ENCODE measurements around the gene ME1. TPM values are rescaled to one million over a fixed set of nuclear protein-coding genes. Genes with fewer than 3 reads are reported as not detected.
"Not testable (repeated sequence)": the region's sequence is repeated elsewhere in the genome, so short reads cannot be mapped to it uniquely, and the experiment has no call there.

The ME1 gene
- total and polyA plus RNA-seq, 9 donors, result 1.4 to 2.5 (median 1.9) TPM

- no peak overlapping the region for H3K4me3 ChIP-seq (ENCODE audit: low read length)
- no peak for DNase-seq
- H3K27ac ChIP-seq (ENCODE audit: low read length), result peak overlapping the region; percentile 33
Observed at GRCh38 chr6:83464381-83465140, 33.7 kb upstream of the ME1 start.

GRCh38 chr6:83463886-83464285 lies 33.0 kb upstream of the ME1 start:
- no peaks in the 10 kb centered on the region for H3K36me3 ChIP-seq (ENCODE audit: control insufficient read depth, insufficient read depth, low read length)
- no peak overlapping the region for H3K4me3 ChIP-seq (ENCODE audit: low read length)
- whole genome bisulfite sequencing (ENCODE audit: insufficient coverage), result 22% methylated on average over 1 of the region's 2 CpGs
- peaks cover 3% of the 10 kb centered on the region for H3K4me1 ChIP-seq (ENCODE audit: control insufficient read depth, insufficient read depth, low read length)
- no peaks in the 10 kb centered on the region for H3K27me3 ChIP-seq (ENCODE audit: control insufficient read depth, insufficient read depth, low read length)
- DNase-seq, result peak; percentile 66
- peak overlapping the region; percentile 33 for H3K27ac ChIP-seq (ENCODE audit: low read length)
- H3K9me3 ChIP-seq (replicated peaks; ENCODE audit: control insufficient read depth, low read depth, low read length), result no peaks in the 10 kb centered on the region

More at GRCh38 chr6:83464381-83465140, 33.7 kb upstream of the ME1 start:
- H3K36me3 ChIP-seq (ENCODE audit: control insufficient read depth, insufficient read depth, low read length), result no peaks in the 10 kb centered on the region
- WGBS (ENCODE audit: insufficient coverage), result 93% methylated on average over 2 of the region's 5 CpGs
- no peaks in the 10 kb centered on the region for H3K27me3 ChIP-seq (ENCODE audit: control insufficient read depth, insufficient read depth, low read length)
- peaks cover 3% of the 10 kb centered on the region for H3K4me1 ChIP-seq (ENCODE audit: control insufficient read depth, insufficient read depth, low read length)
- H3K9me3 ChIP-seq (replicated peaks; ENCODE audit: control insufficient read depth, low read depth, low read length), result no peaks in the 10 kb centered on the region

- WGBS (ENCODE audit: insufficient coverage), result no CpG with 5 or more reads among the region's 1 CpG
Observed at GRCh38 chr6:83462524-83462923, 31.7 kb upstream of the ME1 start.

GRCh38 chr6:83461438-83461837 lies 30.6 kb upstream of the ME1 start:
- Histone ChIP-seq H3K27ac (ENCODE audit: low read length) (no peak overlapping the region), H3K4me3 (ENCODE audit: low read length) (no peak overlapping the region), H3K36me3 (ENCODE audit: control insufficient read depth, insufficient read depth, low read length) (no peaks in the 10 kb centered on the region), H3K27me3 (ENCODE audit: control insufficient read depth, insufficient read depth, low read length) (no peaks in the 10 kb centered on the region), H3K4me1 (ENCODE audit: control insufficient read depth, insufficient read depth, low read length) (peaks cover 3% of the 10 kb centered on the region), H3K9me3 (replicated peaks; ENCODE audit: control insufficient read depth, low read depth, low read length) (no peaks in the 10 kb centered on the region)
- no peak for DNase-seq
- 71% methylated on average over 1 of the region's 1 CpG for WGBS (ENCODE audit: insufficient coverage)

More at GRCh38 chr6:83462524-83462923, 31.7 kb upstream of the ME1 start:
- no peaks in the 10 kb centered on the region for H3K27me3 ChIP-seq (ENCODE audit: control insufficient read depth, insufficient read depth, low read length)
- no peak for DNase-seq
- H3K27ac ChIP-seq (ENCODE audit: low read length), result no peak overlapping the region
- H3K9me3 ChIP-seq (replicated peaks; ENCODE audit: control insufficient read depth, low read depth, low read length), result no peaks in the 10 kb centered on the region
- no peak overlapping the region for H3K4me3 ChIP-seq (ENCODE audit: low read length)
- H3K4me1 ChIP-seq (ENCODE audit: control insufficient read depth, insufficient read depth, low read length), result peaks cover 3% of the 10 kb centered on the region
- H3K36me3 ChIP-seq (ENCODE audit: control insufficient read depth, insufficient read depth, low read length), result no peaks in the 10 kb centered on the region

- Histone ChIP-seq H3K9me3 (replicated peaks; ENCODE audit: control insufficient read depth, low read depth, low read length) (no peaks in the 10 kb centered on the region), H3K4me1 (ENCODE audit: control insufficient read depth, insufficient read depth, low read length) (peaks cover 3% of the 10 kb centered on the region), H3K36me3 (ENCODE audit: control insufficient read depth, insufficient read depth, low read length) (no peaks in the 10 kb centered on the region), H3K4me3 (ENCODE audit: low read length) (no peak overlapping the region), H3K27ac (ENCODE audit: low read length) (no peak overlapping the region), H3K27me3 (ENCODE audit: control insufficient read depth, insufficient read depth, low read length) (no peaks in the 10 kb centered on the region)
- DNase-seq, result no peak
Observed at GRCh38 chr6:83459663-83460062, 28.8 kb upstream of the ME1 start.

- WGBS (ENCODE audit: insufficient coverage), result no CpG with 5 or more reads among the region's 6 CpGs
- DNase-seq; H3K27ac ChIP-seq (ENCODE audit: low read length); H3K9me3 ChIP-seq (replicated peaks; ENCODE audit: control insufficient read depth, low read depth, low read length); H3K36me3 ChIP-seq (ENCODE audit: control insufficient read depth, insufficient read depth, low read length); H3K27me3 ChIP-seq (ENCODE audit: control insufficient read depth, insufficient read depth, low read length); H3K4me3 ChIP-seq (ENCODE audit: low read length); H3K4me1 ChIP-seq (ENCODE audit: control insufficient read depth, insufficient read depth, low read length): not testable (repeated sequence)
Observed at GRCh38 chr6:83450015-83450414, 19.2 kb upstream of the ME1 start.

- WGBS (ENCODE audit: insufficient coverage), result 89% methylated on average over 7 of the region's 9 CpGs
- not testable (repeated sequence) for DNase-seq; H3K36me3 ChIP-seq (ENCODE audit: control insufficient read depth, insufficient read depth, low read length); H3K4me1 ChIP-seq (ENCODE audit: control insufficient read depth, insufficient read depth, low read length); H3K27me3 ChIP-seq (ENCODE audit: control insufficient read depth, insufficient read depth, low read length); H3K9me3 ChIP-seq (replicated peaks; ENCODE audit: control insufficient read depth, low read depth, low read length); H3K27ac ChIP-seq (ENCODE audit: low read length); H3K4me3 ChIP-seq (ENCODE audit: low read length)
Observed at GRCh38 chr6:83444086-83444699, 13.3 kb upstream of the ME1 start.

- WGBS (ENCODE audit: insufficient coverage), result 92% methylated on average over 3 of the region's 4 CpGs
- H3K27ac ChIP-seq (ENCODE audit: low read length), result no peak overlapping the region
Observed at GRCh38 chr6:83443516-83443915, 12.7 kb upstream of the ME1 start.

GRCh38 chr6:83442752-83443151 lies 11.9 kb upstream of the ME1 start:
- Histone ChIP-seq H3K36me3 (ENCODE audit: control insufficient read depth, insufficient read depth, low read length) (no peaks in the 10 kb centered on the region), H3K27ac (ENCODE audit: low read length) (no peak overlapping the region), H3K4me1 (ENCODE audit: control insufficient read depth, insufficient read depth, low read length) (no peaks in the 10 kb centered on the region), H3K4me3 (ENCODE audit: low read length) (no peak overlapping the region), H3K27me3 (ENCODE audit: control insufficient read depth, insufficient read depth, low read length) (no peaks in the 10 kb centered on the region), H3K9me3 (replicated peaks; ENCODE audit: control insufficient read depth, low read depth, low read length) (no peaks in the 10 kb centered on the region)
- WGBS (ENCODE audit: insufficient coverage), result 80% methylated on average over 1 of the region's 2 CpGs
- DNase-seq, result no peak

More at GRCh38 chr6:83443516-83443915, 12.7 kb upstream of the ME1 start:
- H3K4me3 ChIP-seq (ENCODE audit: low read length), result no peak overlapping the region
- H3K4me1 ChIP-seq (ENCODE audit: control insufficient read depth, insufficient read depth, low read length), result no peaks in the 10 kb centered on the region
- no peaks in the 10 kb centered on the region for H3K36me3 ChIP-seq (ENCODE audit: control insufficient read depth, insufficient read depth, low read length)
- DNase-seq, result no peak
- no peaks in the 10 kb centered on the region for H3K9me3 ChIP-seq (replicated peaks; ENCODE audit: control insufficient read depth, low read depth, low read length)
- H3K27me3 ChIP-seq (ENCODE audit: control insufficient read depth, insufficient read depth, low read length), result no peaks in the 10 kb centered on the region

GRCh38 chr6:83439201-83439600 lies 8.3 kb upstream of the ME1 start:
- H3K27me3 ChIP-seq (ENCODE audit: control insufficient read depth, insufficient read depth, low read length), result no peaks in the 10 kb centered on the region
- no peak for DNase-seq
- no peak overlapping the region for H3K27ac ChIP-seq (ENCODE audit: low read length)
- no peaks in the 10 kb centered on the region for H3K4me1 ChIP-seq (ENCODE audit: control insufficient read depth, insufficient read depth, low read length)
- 56% methylated on average over 1 of the region's 2 CpGs for WGBS (ENCODE audit: insufficient coverage)
- no peaks in the 10 kb centered on the region for H3K9me3 ChIP-seq (replicated peaks; ENCODE audit: control insufficient read depth, low read depth, low read length)
- no peak overlapping the region for H3K4me3 ChIP-seq (ENCODE audit: low read length)
- no peaks in the 10 kb centered on the region for H3K36me3 ChIP-seq (ENCODE audit: control insufficient read depth, insufficient read depth, low read length)

Data from muscle of leg (tissue), 11 donors.